HL-60 (cell line): ENCODE results near the gene LIN7B.

Experiments used
- DNase-seq, 2 experiments: peaks; one replicate each; pipeline ENCODE4 v3.0.0-alpha.2; 2010 to 2020; ENCODE audit warnings: low read depth in 1 of 2, low spot score in 1 of 2
- H3K27ac ChIP-seq: fragments of 250-450 bp; sonication (Bioruptor Pico); replicated peaks from 2 replicates; pipeline ENCODE4 v1.5.1; 2020; ENCODE audit warnings: mild to moderate bottlenecking, moderate library complexity
- H3K27me3 ChIP-seq: fragments of 250-450 bp; sonication (Bioruptor Pico); 2 replicates; pipeline ENCODE4 v1.5.1; 2021; ENCODE audit warnings: mild to moderate bottlenecking, moderate library complexity; ENCODE audit not compliant: insufficient read depth, poor library complexity, severe bottlenecking
- H3K4me3 ChIP-seq: replicated peaks from 2 replicates; pipeline ENCODE4 v1.5.1; 2011; ENCODE audit warnings: mild to moderate bottlenecking, control low read depth, low read length; ENCODE audit not compliant: insufficient read depth
- GABPA ChIP-seq: IDR thresholded peaks from 2 replicates; pipeline ENCODE4 v1.6.1; 2012; ENCODE audit warnings: low read depth
- POLR2AphosphoS5 ChIP-seq: IDR thresholded peaks from 2 replicates; pipeline ENCODE4 v1.6.1; 2012; ENCODE audit warnings: low read depth
- SPI1 ChIP-seq: IDR thresholded peaks from 2 replicates; pipeline ENCODE4 v1.6.1; 2012; ENCODE audit warnings: low read depth, mild to moderate bottlenecking, borderline replicate concordance
- TF ChIP-seq, protein P1 (sequence below): IDR thresholded peaks from 2 replicates; pipeline ENCODE4 v1.6.1; 2012; ENCODE audit warnings: low read depth; ENCODE audit not compliant: insufficient replicate concordance
- TF ChIP-seq, protein P2 (sequence below): IDR thresholded peaks from one replicate; pipeline ENCODE4 v1.5.1; 2011; ENCODE audit warnings: low read length, control low read depth, inconsistent platforms; ENCODE audit not compliant: insufficient read depth

The LIN7B gene

DNA sequence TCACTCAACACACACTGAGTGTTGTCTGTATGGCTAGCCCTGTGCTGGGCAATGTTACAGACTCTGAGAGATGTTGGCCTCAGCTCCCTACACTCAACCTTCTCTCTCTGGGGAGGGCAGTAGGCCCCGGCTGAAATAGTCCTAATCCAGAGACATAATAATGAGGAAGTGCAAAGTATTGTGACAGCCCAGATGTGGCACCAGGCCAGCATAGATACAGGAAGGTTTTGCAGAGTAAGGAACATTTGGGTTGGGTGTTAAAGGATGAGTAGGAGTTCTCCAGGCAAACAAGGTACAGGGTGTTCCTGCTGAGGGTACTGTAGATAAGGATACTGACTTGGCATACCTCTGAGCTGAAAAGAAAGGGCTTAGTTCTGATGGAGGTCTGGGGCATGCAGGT, 2.4 kb downstream of the LIN7B start:
- H3K4me3 ChIP-seq = no peak overlapping the region
- H3K27ac ChIP-seq = no peak overlapping the region
- TF ChIP-seq SPI1 = peak; percentile 100
- TF ChIP-seq, protein P1, sequence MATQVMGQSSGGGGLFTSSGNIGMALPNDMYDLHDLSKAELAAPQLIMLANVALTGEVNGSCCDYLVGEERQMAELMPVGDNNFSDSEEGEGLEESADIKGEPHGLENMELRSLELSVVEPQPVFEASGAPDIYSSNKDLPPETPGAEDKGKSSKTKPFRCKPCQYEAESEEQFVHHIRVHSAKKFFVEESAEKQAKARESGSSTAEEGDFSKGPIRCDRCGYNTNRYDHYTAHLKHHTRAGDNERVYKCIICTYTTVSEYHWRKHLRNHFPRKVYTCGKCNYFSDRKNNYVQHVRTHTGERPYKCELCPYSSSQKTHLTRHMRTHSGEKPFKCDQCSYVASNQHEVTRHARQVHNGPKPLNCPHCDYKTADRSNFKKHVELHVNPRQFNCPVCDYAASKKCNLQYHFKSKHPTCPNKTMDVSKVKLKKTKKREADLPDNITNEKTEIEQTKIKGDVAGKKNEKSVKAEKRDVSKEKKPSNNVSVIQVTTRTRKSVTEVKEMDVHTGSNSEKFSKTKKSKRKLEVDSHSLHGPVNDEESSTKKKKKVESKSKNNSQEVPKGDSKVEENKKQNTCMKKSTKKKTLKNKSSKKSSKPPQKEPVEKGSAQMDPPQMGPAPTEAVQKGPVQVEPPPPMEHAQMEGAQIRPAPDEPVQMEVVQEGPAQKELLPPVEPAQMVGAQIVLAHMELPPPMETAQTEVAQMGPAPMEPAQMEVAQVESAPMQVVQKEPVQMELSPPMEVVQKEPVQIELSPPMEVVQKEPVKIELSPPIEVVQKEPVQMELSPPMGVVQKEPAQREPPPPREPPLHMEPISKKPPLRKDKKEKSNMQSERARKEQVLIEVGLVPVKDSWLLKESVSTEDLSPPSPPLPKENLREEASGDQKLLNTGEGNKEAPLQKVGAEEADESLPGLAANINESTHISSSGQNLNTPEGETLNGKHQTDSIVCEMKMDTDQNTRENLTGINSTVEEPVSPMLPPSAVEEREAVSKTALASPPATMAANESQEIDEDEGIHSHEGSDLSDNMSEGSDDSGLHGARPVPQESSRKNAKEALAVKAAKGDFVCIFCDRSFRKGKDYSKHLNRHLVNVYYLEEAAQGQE = no peak
- peak; percentile 59 for TF ChIP-seq POLR2AphosphoS5
- peaks cover 19% of the 10 kb centered on the region for H3K27me3 ChIP-seq
- DNase-seq = peak in 1 of 2 experiments; percentile 93

DNA sequence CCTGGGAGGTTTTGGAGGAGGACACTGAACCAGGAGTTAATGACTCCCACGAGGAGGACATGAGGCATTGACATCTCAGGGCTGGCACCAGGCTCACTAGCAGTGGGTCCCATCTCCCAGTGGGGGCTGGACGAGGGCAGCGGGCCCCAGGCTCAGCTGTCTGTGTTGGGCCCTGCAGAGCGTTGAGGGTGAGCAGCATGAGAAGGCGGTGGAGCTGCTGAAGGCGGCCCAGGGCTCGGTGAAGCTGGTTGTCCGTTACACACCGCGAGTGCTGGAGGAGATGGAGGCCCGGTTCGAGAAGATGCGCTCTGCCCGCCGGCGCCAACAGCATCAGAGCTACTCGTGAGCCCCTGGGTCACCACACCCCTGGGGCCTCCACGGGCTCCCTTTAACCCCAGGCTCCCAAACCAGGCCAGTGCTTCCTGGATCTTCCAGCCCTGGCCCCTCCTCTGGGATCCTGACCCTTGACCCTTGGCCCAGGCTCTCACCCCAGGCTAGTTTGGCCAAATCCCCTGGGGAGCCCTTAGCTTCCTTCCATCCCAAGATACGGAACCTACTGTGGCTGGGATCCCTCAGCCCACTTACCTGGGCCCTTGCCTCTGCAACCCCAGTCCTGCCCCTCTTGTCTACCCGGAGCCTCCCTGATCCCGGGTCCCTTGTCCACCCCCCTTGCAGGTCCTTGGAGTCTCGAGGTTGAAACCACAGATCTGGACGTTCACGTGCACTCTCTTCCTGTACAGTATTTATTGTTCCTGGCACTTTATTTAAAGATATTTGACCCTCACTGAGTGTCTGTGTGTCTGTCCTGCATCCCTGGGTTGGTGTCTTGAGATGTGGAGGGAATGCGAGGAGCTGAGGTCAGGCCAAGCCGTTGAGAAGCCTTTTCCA, 3.8 kb downstream of the LIN7B start:
- H3K27me3 ChIP-seq = peaks cover 19% of the 10 kb centered on the region
- DNase-seq = no peak
- no peak for TF ChIP-seq GABPA
- TF ChIP-seq SPI1 = no peak
- no peak for TF ChIP-seq POLR2AphosphoS5
- TF ChIP-seq, protein P2, sequence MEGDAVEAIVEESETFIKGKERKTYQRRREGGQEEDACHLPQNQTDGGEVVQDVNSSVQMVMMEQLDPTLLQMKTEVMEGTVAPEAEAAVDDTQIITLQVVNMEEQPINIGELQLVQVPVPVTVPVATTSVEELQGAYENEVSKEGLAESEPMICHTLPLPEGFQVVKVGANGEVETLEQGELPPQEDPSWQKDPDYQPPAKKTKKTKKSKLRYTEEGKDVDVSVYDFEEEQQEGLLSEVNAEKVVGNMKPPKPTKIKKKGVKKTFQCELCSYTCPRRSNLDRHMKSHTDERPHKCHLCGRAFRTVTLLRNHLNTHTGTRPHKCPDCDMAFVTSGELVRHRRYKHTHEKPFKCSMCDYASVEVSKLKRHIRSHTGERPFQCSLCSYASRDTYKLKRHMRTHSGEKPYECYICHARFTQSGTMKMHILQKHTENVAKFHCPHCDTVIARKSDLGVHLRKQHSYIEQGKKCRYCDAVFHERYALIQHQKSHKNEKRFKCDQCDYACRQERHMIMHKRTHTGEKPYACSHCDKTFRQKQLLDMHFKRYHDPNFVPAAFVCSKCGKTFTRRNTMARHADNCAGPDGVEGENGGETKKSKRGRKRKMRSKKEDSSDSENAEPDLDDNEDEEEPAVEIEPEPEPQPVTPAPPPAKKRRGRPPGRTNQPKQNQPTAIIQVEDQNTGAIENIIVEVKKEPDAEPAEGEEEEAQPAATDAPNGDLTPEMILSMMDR = no peak
- TF ChIP-seq, protein P1 = no peak
- peak overlapping the region; percentile 61 for H3K4me3 ChIP-seq
- peak overlapping the region; percentile 89 for H3K27ac ChIP-seq

DNA sequence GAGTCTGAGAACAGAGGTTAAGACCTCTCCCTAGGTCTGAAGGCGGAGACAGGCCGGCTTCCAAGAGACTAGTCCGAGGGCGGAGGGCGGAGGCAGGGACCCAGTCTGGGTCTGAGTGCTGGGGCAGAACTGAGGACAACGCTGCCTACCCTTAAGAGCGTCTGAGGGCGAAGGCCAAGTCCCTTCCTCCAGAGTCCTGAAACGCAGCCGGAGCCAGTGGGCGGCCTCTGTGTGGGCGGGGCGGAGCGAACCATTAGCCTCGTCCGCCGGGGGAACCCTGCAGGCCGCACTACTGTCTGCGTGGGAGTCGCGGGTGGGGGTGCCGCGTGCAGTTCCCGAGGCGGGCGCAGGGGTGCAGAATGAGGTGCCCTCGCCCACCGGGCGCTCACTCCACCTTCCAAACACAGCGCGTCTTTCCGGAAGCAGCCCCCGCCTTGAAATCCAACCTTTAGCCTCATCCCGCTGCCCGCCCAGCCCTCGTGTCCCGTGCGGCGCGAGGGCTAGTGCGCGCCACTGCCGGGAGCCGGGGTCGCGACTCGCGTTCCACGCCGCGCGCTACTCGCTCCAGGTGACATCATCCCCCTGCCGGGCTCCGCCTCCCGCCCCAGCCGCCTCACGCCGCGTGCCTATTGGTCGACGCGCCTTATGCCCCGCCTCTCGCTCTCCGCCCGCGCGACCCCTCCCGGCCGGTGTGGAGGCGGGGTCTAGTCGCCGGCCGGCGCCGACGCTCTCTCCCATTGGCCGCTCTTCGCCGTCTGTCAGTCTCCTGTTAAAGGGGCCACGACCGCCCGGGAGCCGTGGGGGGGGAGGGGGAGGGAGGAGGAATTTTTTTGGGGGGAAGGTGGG, 4.6 kb downstream of the LIN7B start, which contains the start of gene C19orf73:
TSS of gene C19orf73 (minus strand) at position 579 of the 846 bp plus-strand sequence. CDS start at position 458, 121 bp downstream.
- peak; percentile 91 for DNase-seq
- Histone ChIP-seq H3K4me3 (peak within 1 kb of the TSS; percentile 61), H3K27ac (peak within 1 kb of the TSS; percentile 89), H3K27me3 (peaks cover 19% of the 10 kb centered on the region)
- TF ChIP-seq, protein P1 = peak; percentile 25
- peak; percentile 53; the same call in 1 of the 2 replicates for TF ChIP-seq POLR2AphosphoS5
- TF ChIP-seq SPI1 = no peak
